A673 (cell line): ENCODE results near the gene SLC22A16. TPM values are rescaled to one million over a fixed set of nuclear protein-coding genes. Genes with fewer than 3 reads are reported as not detected.

ENCODE experiments used
- BruUV-seq: library from RNA; stranded (reverse); fragments of 400-500 nt; replicated peaks from 2 replicates; lab custom pipeline; 2021; lab: Mats Ljungman, UMichigan
- CTCF ChIA-PET: fragments of 300-600 bp; sonication (Branson Sonifier 250); formaldehyde crosslinking; loops from one replicate; lab custom pipeline; 2022; ENCODE audit warnings: antibody characterized with exemption; lab: Charles Lee
- POLR2A ChIA-PET: fragments of 300-600 bp; sonication (Branson Sonifier 250); formaldehyde crosslinking; loops from one replicate; lab custom pipeline; 2022; ENCODE audit warnings: antibody characterized with exemption; ENCODE audit not compliant: low non-redundant PET; lab: Charles Lee
- DNase-seq: peaks from one replicate; pipeline ENCODE4 v3.0.0-alpha.2; 2015; ENCODE audit warnings: low spot score
- H3K27ac ChIP-seq: fragments of 200-600 bp; sonication (generic); 2 replicates; pipeline ENCODE4 v1.5.1; 2016; ENCODE audit warnings: mixed run types, low read depth, mild to moderate bottlenecking, mixed read lengths, antibody characterized with exemption, low read length; ENCODE audit not compliant: poor library complexity, severe bottlenecking
- H3K27me3 ChIP-seq: fragments of 200-600 bp; sonication (generic); replicated peaks from 2 replicates; pipeline ENCODE4 v1.6.1; 2017; ENCODE audit warnings: mixed run types, low read depth, mild to moderate bottlenecking, mixed read lengths, antibody characterized with exemption, low read length; ENCODE audit not compliant: insufficient read depth, poor library complexity
- H3K36me3 ChIP-seq: fragments of 200-600 bp; sonication (generic); 2 replicates; pipeline ENCODE4 v1.6.1; 2016; ENCODE audit warnings: mixed run types, mild to moderate bottlenecking, mixed read lengths, antibody characterized with exemption, low read length; ENCODE audit not compliant: insufficient read depth, poor library complexity, severe bottlenecking
- H3K4me1 ChIP-seq: fragments of 200-600 bp; sonication (generic); 2 replicates; pipeline ENCODE4 v1.6.1; 2017; ENCODE audit warnings: mixed run types, mild to moderate bottlenecking, mixed read lengths, antibody characterized with exemption, low read length; ENCODE audit not compliant: insufficient read depth, poor library complexity, severe bottlenecking
- H3K4me3 ChIP-seq: fragments of 200-600 bp; sonication (generic); 2 replicates; pipeline ENCODE4 v1.5.1; 2016; ENCODE audit warnings: low read depth, mixed run types, mild to moderate bottlenecking, mixed read lengths, low read length; ENCODE audit not compliant: poor library complexity, severe bottlenecking
- H3K9me3 ChIP-seq: fragments of 200-600 bp; sonication (generic); 2 replicates; pipeline ENCODE4 v1.6.1; 2016; ENCODE audit warnings: mixed run types, low read depth, mild to moderate bottlenecking, mixed read lengths, antibody characterized with exemption, low read length; ENCODE audit not compliant: poor library complexity, severe bottlenecking
- CTCF ChIP-seq: fragments of 300-800, 200-600 bp; sonication (generic); conservative IDR thresholded peaks from 2 replicates; pipeline ENCODE4 v1.5.1; 2017; ENCODE audit warnings: low read depth, mild to moderate bottlenecking, antibody characterized with exemption, low read length, moderate library complexity, mixed read lengths
- EZH2 ChIP-seq: fragments of 200-600 bp; sonication (generic); IDR thresholded peaks from 2 replicates; pipeline ENCODE4 v1.6.1; 2017; ENCODE audit warnings: borderline replicate concordance, low read depth, mild to moderate bottlenecking, mixed read lengths, antibody characterized with exemption, low read length; ENCODE audit not compliant: poor library complexity, severe bottlenecking
- intact Hi-C: fragments of 100-400 bp; cut with micrococcal nuclease; formaldehyde crosslinking; loops from one replicate; pipeline ENCODE4 v1.10.0; 2022; ENCODE audit not compliant: unreplicated experiment
- total RNA-seq: library from RNA; stranded (reverse); gene quantifications from 2 replicates; pipeline ENCODE4 v1.2.3, GENCODE V29; 2021

The SLC22A16 gene
- total RNA-seq, 1 experiment from 2014 or later, result 0.15 TPM

GRCh38 chr6:110446405-110446804, 30.0 kb downstream of the SLC22A16 start:
- CTCF ChIA-PET, result no interaction called here
- no TSS peak for BruUV-seq
- Histone ChIP-seq H3K27me3 (no peaks in the 10 kb centered on the region), H3K4me1 (no peaks in the 10 kb centered on the region), H3K4me3 (no peak overlapping the region), H3K9me3 (no peaks in the 10 kb centered on the region), H3K27ac (no peak overlapping the region), H3K36me3 (no peaks in the 10 kb centered on the region)
- POLR2A ChIA-PET, result no interaction called here
- intact Hi-C loops, result no loop called here
- DNase-seq, result no peak
- TF ChIP-seq CTCF (no peak), EZH2 (no peak)

DNA sequence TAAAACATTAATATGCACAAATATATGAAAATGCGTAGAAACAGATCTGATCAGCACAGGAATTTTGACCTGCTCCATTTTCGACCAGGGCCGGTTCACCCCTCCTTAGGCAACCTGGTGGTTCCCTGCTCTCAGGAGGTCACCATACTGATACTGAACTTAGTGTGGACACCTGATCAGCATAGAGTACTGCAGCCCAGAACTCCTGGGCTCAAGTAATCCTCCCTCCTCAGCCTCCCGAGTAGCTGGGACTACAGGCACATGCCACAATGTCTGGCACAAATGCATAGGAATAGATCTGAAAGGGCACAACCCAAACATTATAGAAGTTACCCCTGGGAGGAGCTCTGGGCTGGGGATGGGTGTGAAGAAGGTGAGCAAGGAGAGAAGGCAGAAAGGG, 36.4 kb downstream of the SLC22A16 start:
- DNase-seq, result no peak
- Histone ChIP-seq H3K9me3 (no peaks in the 10 kb centered on the region), H3K27ac (no peak overlapping the region), H3K4me3 (no peak overlapping the region), H3K4me1 (peaks cover 3% of the 10 kb centered on the region), H3K27me3 (no peaks in the 10 kb centered on the region), H3K36me3 (no peaks in the 10 kb centered on the region)
- CTCF ChIA-PET, result no interaction called here
- POLR2A ChIA-PET, result no interaction called here
- no TSS peak for BruUV-seq
- TF ChIP-seq CTCF (no peak), EZH2 (no peak)
- intact Hi-C loops, result no loop called here

GRCh38 chr6:110439356-110439755, 37.1 kb downstream of the SLC22A16 start:
- H3K27ac ChIP-seq, result no peak overlapping the region
- BruUV-seq, result no TSS peak
- TF ChIP-seq EZH2 (no peak), CTCF (no peak)
- intact Hi-C loops, result no loop called here
- DNase-seq, result no peak
- H3K27me3 ChIP-seq, result no peaks in the 10 kb centered on the region
- ChIA-PET CTCF (no interaction called here), POLR2A (no interaction called here)
- peaks cover 3% of the 10 kb centered on the region for H3K4me1 ChIP-seq
- H3K36me3 ChIP-seq, result no peaks in the 10 kb centered on the region
- no peak overlapping the region for H3K4me3 ChIP-seq
- H3K9me3 ChIP-seq, result no peaks in the 10 kb centered on the region
